Stimulated activated CD8-positive, alpha-beta memory T cell treated with anti-CD3 and anti-CD28 coated beads, Interleukin-4, amount 100 ng/mL, for 48 hours (primary cell): ENCODE data around the gene LDLRAD4.

Source experiments
- DNase-seq: peaks from one replicate; pipeline ENCODE4 v3.0.0-alpha.2; 2020

Gene LDLRAD4

GRCh38 chr18:13527730-13528129, 309.2 kb downstream of the LDLRAD4 start:
- no peak for DNase-seq

GRCh38 chr18:13528739-13529392, 310.3 kb downstream of the LDLRAD4 start:
- no peak for DNase-seq

DNA sequence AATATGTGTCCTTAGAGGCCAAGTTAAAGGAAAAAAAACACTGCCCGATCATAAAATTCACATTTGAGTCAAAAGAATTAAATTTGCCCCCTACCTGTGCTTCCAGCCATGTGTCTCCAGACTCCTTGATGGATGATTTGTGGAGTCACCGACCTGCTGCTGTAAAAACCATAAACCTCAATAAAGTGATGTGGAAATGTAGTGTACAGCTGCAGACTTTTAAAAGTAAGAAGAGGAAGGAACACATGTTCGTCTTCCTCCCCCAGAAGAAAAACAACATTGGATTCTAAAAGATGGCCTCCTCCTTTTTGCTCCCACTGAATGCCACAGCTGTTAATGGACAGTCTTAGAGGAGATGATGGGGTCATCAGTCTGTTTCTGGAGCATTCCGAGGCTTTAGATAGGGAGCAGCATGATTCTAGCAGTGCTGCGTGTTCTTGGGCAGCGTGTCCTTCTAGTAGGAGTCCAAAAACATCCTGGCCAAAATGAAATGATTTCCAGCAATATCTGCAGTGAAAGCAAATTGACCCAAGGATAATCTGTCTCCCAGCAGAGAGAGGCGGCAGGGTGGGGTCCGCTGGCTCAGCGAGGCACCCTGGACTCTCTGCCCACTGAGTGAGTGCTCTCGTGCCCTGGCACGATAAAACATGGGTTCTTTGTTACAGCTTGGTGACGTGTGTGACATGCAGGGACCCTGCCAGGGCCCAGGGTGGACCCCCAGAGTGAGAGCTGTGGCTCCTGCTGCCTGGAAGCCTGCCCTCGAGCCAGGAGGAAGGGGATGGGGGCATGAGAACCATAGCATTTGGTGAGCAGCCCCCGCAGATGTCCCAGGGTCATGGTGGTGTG, 311.7 kb downstream of the LDLRAD4 start:
- no peak for DNase-seq

- DNase-seq: no peak
Measured at GRCh38 chr18:13530879-13531387, 312.4 kb downstream of the LDLRAD4 start.

GRCh38 chr18:13531681-13532325, 313.2 kb downstream of the LDLRAD4 start:
- DNase-seq: no peak

- DNase-seq: no peak
Measured at GRCh38 chr18:13532406-13533075, 314.0 kb downstream of the LDLRAD4 start.

DNA sequence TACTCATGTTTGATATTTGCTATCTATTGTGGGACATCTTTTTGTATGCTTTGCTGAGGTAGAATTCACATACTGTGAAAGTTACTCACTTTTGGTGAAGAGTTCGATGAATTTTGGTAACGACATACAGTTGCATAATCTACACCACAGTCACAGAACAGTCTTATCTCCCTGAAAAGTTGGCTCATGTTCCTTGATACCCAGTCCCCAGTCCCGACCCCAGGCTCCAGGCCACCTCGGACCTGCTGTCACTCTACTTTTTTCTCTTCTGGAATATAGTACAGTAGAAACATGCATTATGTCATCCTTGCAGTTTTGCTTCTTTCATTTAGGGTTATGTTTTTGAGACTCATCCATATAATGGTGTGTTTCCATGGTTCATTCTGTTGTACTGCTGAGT, 316.1 kb downstream of the LDLRAD4 start:
- DNase-seq: no peak

GRCh38 chr18:13536578-13536977, 318.0 kb downstream of the LDLRAD4 start:
- DNase-seq: no peak

DNA sequence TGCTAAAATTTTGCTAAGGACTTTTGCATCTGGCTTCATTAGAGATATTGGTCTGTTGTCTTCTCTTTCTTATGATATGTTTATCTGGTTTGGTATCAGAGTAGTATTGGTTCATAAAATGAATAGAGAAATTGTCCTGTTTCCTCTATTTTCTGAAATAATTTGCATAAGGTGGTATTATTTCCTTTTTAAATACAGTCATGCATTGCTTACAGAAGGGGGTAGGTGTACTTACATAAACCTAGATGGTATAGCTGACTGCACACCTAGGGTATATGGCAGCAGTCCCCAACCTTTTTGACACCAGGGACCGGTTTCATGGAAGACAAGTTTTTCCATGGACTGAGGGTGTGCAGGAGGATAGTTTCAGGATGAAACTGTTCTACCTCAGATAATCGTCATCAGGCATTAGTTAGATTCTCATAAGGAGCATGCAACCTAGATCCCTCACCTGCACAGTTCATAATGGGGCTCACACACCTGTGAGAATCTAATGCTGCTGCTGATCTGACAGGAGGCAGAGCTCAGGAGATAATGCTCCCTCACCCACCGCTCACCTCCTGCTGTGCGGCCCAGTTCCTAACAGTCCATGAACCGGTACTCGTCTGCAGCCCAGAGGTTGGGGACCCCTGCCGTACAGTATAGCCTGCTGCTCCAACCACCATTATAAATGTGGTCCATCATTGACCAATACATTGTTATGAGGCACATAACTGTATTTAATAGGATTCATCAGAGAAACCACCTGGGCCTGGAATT, 318.6 kb downstream of the LDLRAD4 start:
- no peak for DNase-seq

- DNase-seq: no peak
Measured at GRCh38 chr18:13538630-13539029, 320.1 kb downstream of the LDLRAD4 start.

- DNase-seq: peak; percentile 37
Measured at GRCh38 chr18:13539050-13539449, 320.5 kb downstream of the LDLRAD4 start.

DNA sequence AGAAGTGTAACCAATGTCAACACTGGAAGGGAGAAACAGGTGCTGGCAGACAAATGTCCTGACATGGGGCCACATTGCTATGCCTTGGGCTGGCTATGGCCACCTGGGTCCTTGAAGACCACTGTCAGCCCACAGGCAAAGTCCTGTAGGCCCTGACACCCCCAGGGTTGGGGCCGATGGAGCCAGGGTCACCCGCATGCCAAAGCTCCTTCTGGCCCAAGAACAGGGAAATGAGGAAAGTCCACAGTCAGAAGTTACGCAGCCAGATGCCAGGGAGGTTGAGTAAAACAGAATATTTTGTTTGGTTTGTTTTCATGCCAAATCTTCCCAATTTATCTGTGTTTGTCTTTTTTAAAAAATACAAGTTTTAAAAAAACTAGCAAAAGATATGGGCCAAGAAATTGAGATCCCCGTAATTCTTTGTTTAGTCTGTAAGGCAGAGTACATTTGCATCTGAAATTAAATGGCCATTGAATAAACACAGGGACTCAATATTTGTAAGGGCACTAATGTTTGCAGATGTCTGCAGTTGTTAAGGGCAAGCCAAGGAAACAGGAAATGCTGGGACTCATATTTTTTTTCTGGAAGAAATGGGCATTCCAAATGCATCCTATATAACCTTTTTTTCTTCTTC, 321.4 kb downstream of the LDLRAD4 start:
- no peak for DNase-seq

DNA sequence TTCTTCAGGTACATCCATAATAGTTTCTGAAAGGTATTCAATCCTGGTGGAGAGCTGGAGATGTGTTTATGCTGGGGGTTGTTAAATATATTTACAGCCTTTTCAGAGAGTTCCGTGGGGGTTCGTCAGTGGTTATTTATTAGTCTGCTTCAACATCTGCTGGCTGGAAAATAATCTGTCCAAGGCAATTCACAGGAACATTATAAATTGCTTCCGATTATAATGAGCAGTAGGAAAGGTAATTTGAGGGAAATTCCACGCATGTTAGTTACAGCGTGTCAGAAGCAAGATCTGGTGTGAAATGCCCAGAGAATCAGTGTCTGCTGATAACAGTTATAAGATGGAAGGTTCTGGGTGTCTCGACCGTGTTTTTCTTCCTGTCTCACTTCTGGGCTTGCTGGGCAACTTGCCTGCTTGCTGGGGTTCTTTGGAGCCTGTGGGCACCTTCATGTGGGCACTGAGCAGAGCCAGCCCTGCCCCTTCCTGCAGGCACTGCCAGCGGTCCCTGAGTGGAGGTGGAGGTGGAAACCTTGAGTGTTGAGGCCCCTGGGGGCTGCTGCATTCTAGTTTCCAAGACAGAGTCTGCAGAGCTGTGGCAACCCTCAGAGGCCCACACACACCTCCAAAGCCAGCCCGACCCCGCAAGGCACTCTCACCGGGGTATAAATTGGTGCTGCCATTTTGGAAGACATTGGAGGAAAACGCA, 322.1 kb downstream of the LDLRAD4 start:
- peak; percentile 61 for DNase-seq

DNA sequence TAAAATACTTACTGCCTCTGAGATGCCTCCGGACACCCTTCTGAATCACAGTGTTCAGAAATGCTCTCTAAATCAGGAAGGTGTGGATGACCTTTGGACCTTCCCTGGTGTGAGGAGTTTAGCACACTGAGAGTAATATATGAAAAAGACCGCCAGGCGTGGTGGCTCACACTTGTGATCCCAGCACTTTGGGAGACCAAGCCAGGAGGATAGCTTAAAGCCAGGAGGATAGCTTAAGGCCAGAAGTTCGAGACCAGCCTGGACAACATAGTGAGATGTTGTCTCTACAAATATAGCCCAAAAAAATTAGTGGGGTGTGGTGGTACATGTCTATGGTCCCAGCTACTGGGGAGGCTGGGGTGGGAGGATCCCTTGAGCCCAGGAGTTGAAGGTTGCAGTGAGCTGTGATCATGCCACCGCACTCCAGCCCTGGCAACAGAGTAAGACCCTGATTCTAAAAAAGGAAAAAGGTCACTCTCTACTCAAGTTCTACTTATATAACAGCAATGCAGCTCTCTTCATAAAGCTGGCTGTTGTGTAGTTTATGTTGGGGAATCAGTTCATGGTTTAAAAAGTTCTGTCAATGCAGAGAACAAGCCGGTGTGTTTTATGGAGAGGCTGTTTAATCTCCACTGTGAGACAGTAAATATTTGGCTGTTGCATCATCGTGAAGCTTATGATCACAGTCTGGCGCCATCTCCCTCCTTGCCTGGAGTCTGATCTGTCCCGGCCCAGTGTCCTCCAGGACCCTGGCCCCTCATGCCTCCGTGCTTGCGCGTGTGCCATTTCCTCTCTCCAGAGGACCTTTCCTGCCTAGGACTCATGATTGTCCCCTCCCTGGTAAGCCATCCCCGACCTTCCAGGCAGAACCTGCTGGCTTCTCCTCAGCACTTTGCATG, 323.3 kb downstream of the LDLRAD4 start:
- no peak for DNase-seq

- no peak for DNase-seq
Measured at GRCh38 chr18:13542520-13542847, 323.9 kb downstream of the LDLRAD4 start.

GRCh38 chr18:13543144-13543543, 324.6 kb downstream of the LDLRAD4 start:
- DNase-seq: no peak

DNA sequence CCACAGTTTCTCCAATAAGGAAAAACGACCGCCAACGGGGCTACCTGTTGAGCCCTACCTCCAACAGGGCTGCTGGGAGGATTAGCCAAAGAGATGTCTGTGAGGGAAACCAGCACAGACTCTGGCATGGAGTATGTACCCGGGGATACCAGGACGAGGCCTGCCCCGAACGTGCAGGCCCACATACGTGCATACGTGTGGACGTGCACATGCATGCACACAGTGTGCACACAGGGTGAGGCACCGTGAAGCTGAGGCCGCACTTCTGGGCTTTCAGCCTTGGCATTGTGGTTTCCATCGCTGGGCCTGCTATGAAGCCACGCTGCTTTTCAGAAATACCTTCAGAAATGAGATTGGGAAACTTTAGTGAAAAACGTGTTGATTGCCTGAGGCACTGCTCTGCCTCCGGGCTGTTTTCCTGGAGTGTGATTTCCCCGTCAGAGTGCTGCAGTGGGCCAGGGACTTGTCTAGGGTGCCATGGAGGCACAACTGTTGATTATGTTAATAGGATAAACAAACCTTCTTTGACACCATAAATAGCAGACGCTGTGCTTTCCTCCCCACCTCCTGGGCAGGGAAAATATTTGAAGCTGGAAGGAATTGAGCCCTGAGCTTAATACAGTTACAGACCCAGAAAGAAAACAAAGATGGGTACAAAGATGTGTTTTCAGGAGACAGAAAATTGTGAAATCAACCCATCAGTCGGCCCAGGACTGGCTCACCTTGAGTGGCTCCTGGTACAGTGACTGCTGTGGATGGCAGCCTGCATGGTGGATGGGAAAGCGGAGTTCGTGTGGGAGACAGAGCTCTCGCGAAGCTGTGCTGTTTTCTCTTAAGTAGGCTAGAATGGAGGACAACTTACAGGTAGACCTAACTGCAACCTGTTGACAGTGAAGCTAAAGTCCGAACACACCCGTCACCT, 325.5 kb downstream of the LDLRAD4 start:
- DNase-seq: no peak

GRCh38 chr18:13544953-13545352, 326.4 kb downstream of the LDLRAD4 start:
- no peak for DNase-seq

DNA sequence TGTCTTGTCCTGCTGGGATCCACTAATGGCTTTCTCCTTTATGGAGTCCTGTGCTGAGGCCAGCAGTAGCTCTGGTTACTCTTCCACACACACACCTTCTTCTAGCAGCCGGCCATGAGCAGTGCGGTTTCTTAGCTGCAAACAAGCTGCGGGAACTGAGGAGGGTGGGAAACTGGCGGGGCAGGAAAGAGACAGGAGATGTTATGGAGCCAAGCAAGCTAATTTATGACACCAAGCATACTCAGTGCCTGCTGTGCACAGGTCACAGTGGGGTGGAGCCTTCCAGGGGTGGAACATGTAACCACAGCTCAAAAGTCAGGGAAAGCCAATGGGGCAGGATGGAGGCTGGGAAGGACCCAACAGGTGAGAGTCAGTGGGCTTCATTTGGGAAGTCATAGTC, 327.0 kb downstream of the LDLRAD4 start:
- DNase-seq: no peak
